Motor neuron (in vitro differentiated cells): ENCODE data around the gene CPNE5. TPM values are rescaled to one million over a fixed set of nuclear protein-coding genes. Genes with fewer than 3 reads are reported as not detected.
A peak's percentile ranks its signal among the peaks of the same experiment; 100 is the strongest.

ENCODE experiments used
- ATAC-seq, 8 experiments: fragments of 200-7000 bp; cut with Tn5 transposase; replicated peaks in 6 of 8; 2 replicates each; pipeline ENCODE4 v1.8.0; 2021; ENCODE audit warnings: mild to moderate bottlenecking in 8 of 8, moderate library complexity in 8 of 8
- H3K27ac ChIP-seq, 2 donors: fragments of 250-450 bp; sonication (Bioruptor Pico); 2 replicates each; pipeline ENCODE4 v1.9.0; 2021; ENCODE audit warnings: antibody characterized with exemption in 2 of 2, mild to moderate bottlenecking in 2 of 2, moderate library complexity in 1 of 2
- H3K4me1 ChIP-seq, 2 donors: fragments of 250-450 bp; sonication (Bioruptor Pico); replicated peaks in 1 of 2; 2 replicates each; pipeline ENCODE4 v1.6.1; 2021; ENCODE audit warnings: antibody characterized with exemption in 2 of 2, mild to moderate bottlenecking in 2 of 2, moderate library complexity in 1 of 2
- H3K4me3 ChIP-seq, 5 donors: fragments of 250-450 bp; sonication (Bioruptor Pico); 2 replicates each; pipeline ENCODE4 v1.9.0; 2021; ENCODE audit warnings: antibody characterized with exemption in 5 of 5, mild to moderate bottlenecking in 5 of 5, moderate library complexity in 4 of 5
- WGBS, 10 experiments: fragments of 450-650 bp; shearing (Covaris generic); methylation state at CpG; one replicate each; pipeline ENCODE4 v1.0.0; 2022; 5-methylcytosine and 5-hydroxymethylcytosine counted together
- in situ Hi-C, 9 experiments: fragments of 400-800 bp; cut with MboI; loops; one replicate each; pipeline ENCODE4 v1.15.0; 2021; ENCODE audit warnings: low sequenced_read_pairs in 9 of 9, low pct_unique_long_range_greater_than_20kb in 2 of 9; ENCODE audit not compliant: unreplicated experiment in 9 of 9
- total RNA-seq, 8 experiments: library from RNA; unstranded; fragments of 300-600 nt; gene quantifications; 2 replicates each; pipeline versions ENCODE4 v1.2.3 to v1.2.4, GENCODE V29; 2022

CPNE5 gene
- total RNA-seq, 8 experiments from 2014 or later: 0.45 to 3.1 (median 1.7) TPM

DNA sequence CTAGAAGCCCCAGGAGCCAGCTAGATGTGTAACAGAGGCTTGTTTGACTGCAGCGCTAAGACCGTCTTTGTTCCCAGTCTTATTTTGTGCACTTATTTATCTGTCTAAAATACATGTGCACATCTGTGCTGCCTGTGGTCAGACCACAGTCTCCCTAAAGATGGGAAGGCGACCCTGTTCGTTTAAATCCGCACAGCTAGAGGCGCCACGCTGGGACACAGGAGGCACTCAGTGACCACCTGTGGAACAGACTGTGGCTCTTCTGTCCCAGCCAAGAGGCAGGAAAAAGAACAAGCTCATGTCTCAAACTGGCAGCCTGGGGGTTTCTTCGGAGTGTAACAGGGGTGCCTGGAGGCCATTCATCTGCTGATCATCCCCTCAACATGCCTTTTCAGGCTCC lies 66.8 kb downstream of the CPNE5 start:
- Histone ChIP-seq H3K4me3 (no peak overlapping the region), H3K4me1 (peaks cover 8 to 25% of the 10 kb centered on the region in 2 donors), H3K27ac (no peak overlapping the region)
- in situ Hi-C loops: loop anchor here in 3 of 9 experiments (25.0 kb wide), 2 partner anchors 160 to 240 kb away; partner anchors contain the start of gene FGD2 (in 1 of the 3)
- ATAC-seq: no peak
- WGBS, 10 experiments: 63 to 100% (median 79%) methylated on average over 1 to 8 of the region's 8 CpGs; no CpG with 5 or more reads in 3 of the 10 experiments

DNA sequence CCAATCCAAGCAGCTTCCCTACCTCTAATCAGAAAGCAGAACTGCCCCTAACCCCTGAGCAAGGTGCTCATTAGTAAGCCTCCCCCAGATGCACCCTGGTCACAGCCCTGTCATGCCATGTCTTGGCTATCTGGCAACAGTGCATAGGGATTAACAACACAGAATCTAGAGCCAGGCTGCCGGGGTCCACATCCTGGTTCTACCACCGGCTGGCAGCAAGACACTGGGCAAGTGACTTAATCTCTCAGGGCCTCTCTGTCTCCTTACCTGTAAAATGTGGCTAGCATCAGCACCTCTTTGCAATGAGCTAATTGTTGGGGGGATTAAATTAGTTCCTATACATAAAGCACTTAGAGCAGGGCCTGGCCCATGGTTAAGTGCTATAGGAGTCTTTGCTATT lies 68.1 kb downstream of the CPNE5 start:
- Histone ChIP-seq H3K27ac (no peak overlapping the region), H3K4me1 (peaks cover 4 to 22% of the 10 kb centered on the region in 2 donors), H3K4me3 (no peak overlapping the region)
- in situ Hi-C loops: loop anchor here in 3 of 9 experiments (25.0 kb wide), 2 partner anchors 159 to 241 kb away; partner anchors contain the start of gene FGD2 (in 1 of the 3)
- 90 to 100% (median 100%) methylated on average over 1 to 2 of the region's 2 CpGs; no CpG with 5 or more reads in 7 of the 10 experiments for WGBS, 10 experiments
- ATAC-seq: no peak

DNA sequence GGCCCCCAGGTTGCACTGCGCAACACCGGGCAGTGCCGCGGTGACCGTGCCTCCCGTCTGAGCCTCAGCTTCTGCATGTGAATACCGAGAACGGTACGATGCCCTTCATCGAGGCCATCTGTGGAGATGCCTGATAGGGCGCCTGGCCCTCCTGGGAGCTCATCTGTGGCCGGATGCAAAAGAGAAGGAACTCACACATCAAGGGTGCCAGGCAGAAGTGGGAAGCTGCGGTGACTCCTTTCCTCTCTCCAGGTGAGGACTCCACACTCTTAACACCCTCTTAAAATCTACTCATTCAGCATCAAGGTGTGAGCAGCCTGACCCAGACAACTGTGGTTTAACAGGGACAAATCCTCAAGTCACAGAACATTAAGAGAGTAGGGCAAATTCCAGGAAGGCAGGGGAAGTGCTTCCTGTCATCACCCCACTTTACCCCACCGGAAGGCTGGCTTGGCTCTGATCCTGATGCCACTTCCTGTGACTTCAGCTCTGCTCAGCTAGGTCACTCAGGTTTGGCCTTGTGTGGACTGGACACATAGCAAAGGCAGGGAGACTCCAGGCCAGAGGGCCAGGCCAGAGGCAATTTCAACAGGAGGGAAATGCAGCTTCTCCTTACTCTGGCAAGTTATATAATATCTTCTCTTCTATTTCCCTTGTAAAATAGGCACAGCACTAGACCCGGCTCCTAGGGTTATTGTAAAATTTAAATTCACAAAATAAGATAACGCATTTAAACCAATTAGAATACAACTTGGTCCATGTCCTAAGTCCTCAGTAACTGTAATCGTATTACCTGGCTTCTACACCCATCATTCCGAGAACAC lies 69.4 kb downstream of the CPNE5 start:
- Histone ChIP-seq H3K4me3 (no peak overlapping the region), H3K27ac (no peak overlapping the region), H3K4me1 (peaks cover 17 to 33% of the 10 kb centered on the region in 2 donors)
- in situ Hi-C loops: loop anchor here in 3 of 9 experiments (25.0 kb wide), 2 partner anchors 158 to 242 kb away; partner anchors contain the start of gene FGD2 (in 1 of the 3)
- WGBS, 10 experiments: 50 to 100% (median 68%) methylated on average over 1 to 8 of the region's 18 CpGs
- ATAC-seq: no peak

DNA sequence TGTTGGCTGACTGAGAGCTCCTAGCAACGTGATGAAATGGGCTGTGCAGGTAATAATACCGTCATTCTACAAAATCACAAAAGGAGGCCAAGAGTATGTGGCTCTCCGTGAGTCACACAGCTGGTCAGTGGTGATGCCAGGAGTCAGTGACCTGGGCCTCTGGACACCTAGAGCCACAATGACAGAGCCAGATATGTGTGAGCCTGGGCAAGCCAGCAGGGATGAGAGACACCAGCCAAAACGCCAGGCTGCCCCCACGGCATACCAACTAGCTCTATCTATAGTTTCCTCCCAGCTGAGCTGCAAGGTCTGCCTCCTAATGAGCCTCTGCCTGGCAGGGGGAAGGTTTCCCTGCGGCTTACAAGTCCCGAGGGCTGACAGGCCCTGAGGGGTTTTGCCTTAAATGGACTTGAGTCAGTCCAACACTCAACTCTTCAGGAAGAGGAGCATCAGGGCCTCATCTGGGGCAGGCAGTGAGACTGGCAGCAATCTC lies 70.0 kb downstream of the CPNE5 start:
- 38 to 80% (median 66%) methylated on average over 1 to 4 of the region's 7 CpGs; no CpG with 5 or more reads in 4 of the 10 experiments for WGBS, 10 experiments
- ATAC-seq: no peak
- Histone ChIP-seq H3K4me1 (peaks cover 17 to 33% of the 10 kb centered on the region in 2 donors), H3K4me3 (no peak overlapping the region), H3K27ac (no peak overlapping the region)
- in situ Hi-C loops: loop anchor here in 3 of 9 experiments (25.0 kb wide), 2 partner anchors 157 to 243 kb away; partner anchors contain the start of gene FGD2 (in 1 of the 3)

DNA sequence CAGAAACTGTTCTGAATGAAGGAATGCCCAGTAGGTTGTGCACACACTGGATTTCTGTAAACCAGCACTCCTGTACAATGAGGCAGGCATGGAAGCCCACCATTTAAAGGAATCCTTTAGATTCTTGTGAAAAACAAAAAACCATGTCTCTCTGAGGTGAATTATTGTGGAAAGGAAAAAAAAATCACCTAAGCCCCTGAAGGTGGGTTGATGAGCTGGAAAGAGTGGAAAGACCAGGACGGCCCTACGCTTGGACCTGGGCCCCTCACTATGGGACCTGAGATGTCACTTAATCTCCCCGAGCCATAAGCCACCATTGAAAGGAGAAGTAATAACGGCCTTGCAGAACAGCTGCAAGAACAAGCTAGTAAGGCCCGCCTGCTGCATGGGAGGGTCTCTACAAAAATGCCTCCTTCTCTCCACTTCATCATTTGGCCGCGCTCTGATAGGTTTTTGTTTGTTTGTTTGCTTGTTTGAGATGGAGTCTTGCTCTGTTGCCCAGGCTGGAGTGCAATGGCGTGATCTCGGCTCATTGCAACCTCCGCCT lies 72.8 kb downstream of the CPNE5 start:
- 80 to 100% (median 90%) methylated on average over 1 to 4 of the region's 10 CpGs; no CpG with 5 or more reads in 6 of the 10 experiments for WGBS, 10 experiments
- H3K27ac ChIP-seq: no peak overlapping the region
- H3K4me3 ChIP-seq: no peak overlapping the region
- no peak for ATAC-seq
- peaks cover 17 to 25% of the 10 kb centered on the region in 2 donors for H3K4me1 ChIP-seq
- in situ Hi-C loops: loop anchor here in 3 of 9 experiments (25.0 kb wide), 2 partner anchors 154 to 246 kb away; partner anchors contain the start of gene FGD2 (in 1 of the 3)

DNA sequence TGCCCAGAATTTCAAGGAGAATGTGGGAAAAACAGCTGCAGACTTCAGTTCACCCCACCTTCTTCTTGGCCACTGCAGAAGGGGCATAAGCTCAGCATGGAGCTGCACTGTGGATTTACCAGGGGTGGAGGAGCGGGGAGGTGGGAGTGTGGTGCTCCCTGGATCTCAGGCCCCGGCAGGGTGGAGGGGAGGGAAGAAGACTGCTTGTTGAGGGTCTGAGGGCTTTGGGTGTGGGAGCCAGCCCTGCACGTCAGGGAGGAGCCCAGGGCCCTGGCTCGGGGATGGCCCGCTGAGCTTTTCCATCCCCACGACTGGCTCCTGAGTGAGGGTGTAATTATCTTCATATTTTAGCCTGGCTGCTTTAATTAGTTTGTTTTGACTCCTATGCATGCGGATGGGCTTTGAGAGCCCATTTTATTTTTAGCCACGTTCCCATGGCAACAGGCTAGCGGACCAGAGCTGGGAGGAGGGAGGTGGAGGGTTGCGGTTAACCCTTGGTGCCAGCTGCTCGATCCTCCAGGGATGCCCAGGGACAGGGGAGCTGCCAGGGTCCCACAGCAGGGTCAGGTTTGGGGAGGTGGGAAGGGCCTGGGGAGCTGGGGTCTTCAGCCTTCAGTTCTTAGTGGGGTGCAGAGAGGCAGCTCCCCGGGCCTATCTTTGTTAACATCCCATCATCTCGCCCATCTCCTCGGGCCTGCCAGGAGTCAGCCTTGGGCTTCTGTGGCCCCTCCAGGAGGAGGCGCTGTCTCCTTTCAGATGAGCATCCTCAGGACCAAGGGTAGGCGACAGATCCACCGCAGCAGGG lies 73.4 kb downstream of the CPNE5 start:
- 7 to 42% (median 34%) methylated on average over 2 to 8 of the region's 17 CpGs; no CpG with 5 or more reads in 6 of the 10 experiments for WGBS, 10 experiments
- no peak overlapping the region for H3K27ac ChIP-seq
- no peak overlapping the region for H3K4me3 ChIP-seq
- peak; percentile 89 to 99 (median 92) for ATAC-seq
- H3K4me1 ChIP-seq: peaks cover 21 to 30% of the 10 kb centered on the region in 2 donors
- in situ Hi-C loops: loop anchor here in 3 of 9 experiments (25.0 kb wide), 2 partner anchors 153 to 247 kb away; partner anchors contain the start of gene FGD2 (in 1 of the 3)

DNA sequence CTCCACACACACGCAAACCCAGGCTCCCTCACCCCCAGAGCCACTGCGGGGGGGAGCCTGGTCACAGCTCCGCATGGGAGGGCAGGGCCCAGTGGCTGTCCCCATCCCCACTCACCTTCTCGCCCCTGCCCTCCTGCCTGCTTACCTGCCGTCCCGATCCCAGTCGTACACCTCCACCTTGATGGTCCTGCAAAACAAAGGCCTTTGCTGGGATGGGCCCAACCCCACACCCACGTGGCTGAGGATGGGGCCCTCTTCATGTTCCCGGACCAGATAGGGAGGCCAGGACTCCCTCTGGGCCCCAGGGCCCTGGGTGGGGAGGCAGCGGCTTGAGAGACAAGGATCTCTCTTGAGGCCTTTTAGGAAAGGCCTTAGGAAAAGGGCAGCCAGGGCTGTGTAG lies 74.1 kb downstream of the CPNE5 start:
- ATAC-seq: no peak
- Histone ChIP-seq H3K4me3 (no peak overlapping the region), H3K4me1 (peaks cover 23 to 32% of the 10 kb centered on the region in 2 donors), H3K27ac (no peak overlapping the region)
- 0 to 78% (median 55%) methylated on average over 1 to 6 of the region's 10 CpGs; no CpG with 5 or more reads in 6 of the 10 experiments for WGBS, 10 experiments
- in situ Hi-C loops: loop anchor here in 3 of 9 experiments (25.0 kb wide), 2 partner anchors 153 to 247 kb away; partner anchors contain the start of gene FGD2 (in 1 of the 3)

DNA sequence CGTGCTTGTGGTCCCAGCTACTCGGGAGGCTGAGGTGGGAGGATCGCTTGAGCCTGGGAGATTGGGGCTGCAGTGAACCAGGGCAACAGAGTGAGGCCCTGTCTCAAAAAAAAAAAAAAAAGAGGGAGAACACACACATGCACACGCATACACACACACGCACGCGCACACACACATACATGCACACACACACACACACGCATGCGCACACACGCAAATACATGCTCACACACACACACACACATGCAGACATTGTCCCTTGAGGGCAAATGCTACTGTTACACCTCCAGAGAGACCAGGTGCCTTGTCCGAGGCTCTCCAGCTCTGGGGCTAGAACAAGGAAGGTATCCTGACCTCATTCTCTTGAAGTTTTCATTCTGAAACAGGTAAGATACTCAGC lies 77.1 kb downstream of the CPNE5 start:
- H3K27ac ChIP-seq: no peak overlapping the region
- peaks cover 23 to 24% of the 10 kb centered on the region in 2 donors for H3K4me1 ChIP-seq
- ATAC-seq: no peak
- in situ Hi-C loops: loop anchor here in 3 of 9 experiments (25.0 kb wide), 2 partner anchors 150 to 250 kb away; partner anchors contain the start of gene FGD2 (in 1 of the 3)
- H3K4me3 ChIP-seq: no peak overlapping the region
- WGBS, 10 experiments: 80 to 100% (median 96%) methylated on average over 1 to 6 of the region's 11 CpGs; no CpG with 5 or more reads in 3 of the 10 experiments

DNA sequence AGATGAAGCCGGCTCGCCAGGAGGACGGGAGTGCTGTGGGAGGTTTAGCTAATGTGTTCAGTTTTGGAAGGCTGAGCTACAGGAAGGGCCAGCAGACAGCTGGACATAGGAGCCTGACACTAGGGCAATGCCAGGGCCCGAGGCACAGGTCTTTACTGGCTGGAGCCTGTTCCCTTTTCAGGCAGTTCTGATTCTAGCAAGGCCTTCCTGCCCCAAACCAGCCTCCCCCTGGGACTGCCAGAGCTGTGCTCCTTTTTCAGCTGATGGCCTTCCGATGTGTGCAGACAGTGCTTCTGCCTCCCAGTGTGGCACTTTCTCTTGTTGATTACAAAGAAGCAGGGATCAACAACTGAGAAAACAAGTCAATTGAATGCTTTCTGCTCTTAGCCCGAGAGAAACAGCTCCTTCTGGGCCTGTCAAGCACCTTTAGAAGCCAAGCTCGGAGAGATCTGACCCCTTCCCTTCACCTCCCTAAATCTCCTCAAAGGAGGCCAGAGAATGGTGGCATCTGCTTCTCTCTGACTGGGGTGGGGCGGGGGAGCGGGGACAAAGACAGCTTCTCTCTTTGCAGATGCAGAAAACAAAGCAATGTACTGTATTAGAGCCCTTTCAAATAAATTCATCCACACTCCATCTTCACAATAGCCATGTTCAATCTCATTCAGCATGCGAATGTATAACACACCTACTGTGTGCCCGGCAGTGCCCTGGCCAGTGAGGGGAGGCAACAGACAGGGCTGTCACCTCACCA lies 78.4 kb downstream of the CPNE5 start:
- no peak overlapping the region for H3K4me3 ChIP-seq
- peaks cover 15 to 16% of the 10 kb centered on the region in 2 donors for H3K4me1 ChIP-seq
- ATAC-seq: no peak
- H3K27ac ChIP-seq: no peak overlapping the region
- WGBS, 10 experiments: 20 to 100% (median 73%) methylated on average over 1 to 8 of the region's 11 CpGs; no CpG with 5 or more reads in 2 of the 10 experiments
- in situ Hi-C loops: loop anchor here in 3 of 9 experiments (25.0 kb wide), 2 partner anchors 149 to 251 kb away; partner anchors contain the start of gene FGD2 (in 1 of the 3)

DNA sequence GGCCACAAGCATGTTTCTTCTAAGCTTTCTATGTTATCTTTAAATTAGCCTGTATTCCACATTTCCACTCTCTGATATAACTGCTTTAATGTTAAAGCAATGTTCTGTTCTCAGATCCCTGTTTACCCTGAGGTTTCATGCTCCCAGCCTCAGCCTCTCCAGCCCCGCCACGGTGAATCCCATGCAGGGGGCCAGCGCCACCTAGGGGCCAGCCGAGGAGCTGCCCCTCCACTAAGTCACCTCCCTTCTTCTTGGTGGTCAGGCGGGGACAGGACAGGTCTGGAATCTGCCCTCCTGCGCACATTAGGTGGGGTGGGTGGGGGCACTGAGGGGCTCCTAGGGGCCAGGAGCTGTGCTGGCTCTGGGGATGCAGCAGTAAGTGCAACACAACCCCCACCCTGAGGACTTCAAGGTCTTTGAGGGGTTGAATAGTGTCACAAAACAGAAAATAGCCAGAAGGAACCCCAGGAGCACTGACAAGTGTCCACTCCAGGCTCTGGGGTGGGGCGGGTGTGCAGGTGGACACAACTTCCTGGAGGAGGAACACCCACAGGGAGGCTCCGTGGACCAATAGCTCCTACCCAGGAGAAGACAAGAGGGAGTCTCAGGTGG lies 80.0 kb downstream of the CPNE5 start:
- peak; percentile 85 to 100 (median 92) for ATAC-seq
- WGBS, 10 experiments: 0 to 83% methylated on average over 1 to 3 of the region's 8 CpGs; no CpG with 5 or more reads in 8 of the 10 experiments
- in situ Hi-C loops: loop anchor here in 3 of 9 experiments (10.0 to 25.0 kb wide), 3 partner anchors 144 to 253 kb away; partner anchors contain the start of gene FGD2 (in 1 of the 3)
- Histone ChIP-seq H3K27ac (no peak overlapping the region), H3K4me1 (peaks cover 13 to 15% of the 10 kb centered on the region in 2 donors), H3K4me3 (no peak overlapping the region)
